NCI-H2227 (cell line): ENCODE data around the gene TNFAIP8L1.

Source experiments
- DNase-seq: peaks from one replicate; lab custom pipeline; 2025; ENCODE audit not compliant: unreplicated experiment; lab: John Stamatoyannopoulos, UW

The TNFAIP8L1 gene

DNA sequence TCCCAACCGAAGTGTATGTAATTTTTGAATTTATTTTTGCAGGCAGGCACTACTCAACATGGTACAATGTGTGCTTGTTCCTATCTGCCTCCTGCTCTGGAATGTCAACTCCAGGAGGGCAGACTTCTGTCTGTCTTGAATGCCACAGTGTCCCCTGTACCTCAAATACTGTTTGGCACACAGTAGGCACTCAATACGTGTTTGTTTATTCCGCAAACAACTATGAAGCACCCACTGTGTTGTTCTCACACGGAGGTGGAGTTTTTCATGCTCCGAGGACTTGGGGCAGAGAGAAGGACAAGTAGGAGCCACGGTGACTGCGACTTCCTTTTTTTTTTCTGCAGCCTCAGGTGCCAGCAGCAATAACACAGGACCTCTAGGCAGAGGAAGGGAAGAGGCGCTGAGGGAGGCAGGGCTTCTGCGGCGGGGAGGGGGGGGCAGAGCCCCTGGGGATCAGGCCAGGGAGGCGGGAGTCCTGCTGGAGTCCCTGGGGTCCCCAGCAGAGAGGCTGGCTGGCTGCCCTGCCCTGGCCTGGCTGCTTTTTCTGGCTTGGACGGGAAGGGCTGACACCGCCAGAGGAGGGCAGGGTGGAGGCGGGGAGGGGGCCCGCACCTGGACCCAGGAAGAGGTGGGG is 29.3 kb upstream of the TNFAIP8L1 start:
- no peak for DNase-seq

GRCh38 chr19:4613254-4613751 is 26.0 kb upstream of the TNFAIP8L1 start:
- no peak for DNase-seq

DNA sequence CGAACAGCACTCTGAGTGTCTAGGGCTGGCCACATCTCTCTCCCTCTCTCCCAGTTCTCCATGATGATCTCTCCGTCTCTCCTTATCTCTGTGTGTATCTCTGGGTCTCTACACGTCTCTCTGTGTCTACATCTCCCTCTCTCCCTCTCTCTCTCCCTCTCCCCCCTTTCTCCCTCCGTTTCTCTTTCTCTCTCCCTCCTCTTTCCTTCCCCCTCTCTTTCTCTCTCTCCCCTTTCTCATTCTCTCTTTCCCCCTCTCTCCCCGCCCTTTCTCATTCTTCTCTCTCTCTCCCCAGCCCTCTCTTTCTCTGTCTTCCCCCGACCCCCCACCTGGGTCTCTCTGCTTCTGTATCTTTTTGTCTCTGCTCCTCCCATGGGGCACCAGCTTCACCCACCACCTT is 21.3 kb upstream of the TNFAIP8L1 start:
- no peak for DNase-seq

- DNase-seq = no peak
Observed at GRCh38 chr19:4619668-4620294, 19.5 kb upstream of the TNFAIP8L1 start.

DNA sequence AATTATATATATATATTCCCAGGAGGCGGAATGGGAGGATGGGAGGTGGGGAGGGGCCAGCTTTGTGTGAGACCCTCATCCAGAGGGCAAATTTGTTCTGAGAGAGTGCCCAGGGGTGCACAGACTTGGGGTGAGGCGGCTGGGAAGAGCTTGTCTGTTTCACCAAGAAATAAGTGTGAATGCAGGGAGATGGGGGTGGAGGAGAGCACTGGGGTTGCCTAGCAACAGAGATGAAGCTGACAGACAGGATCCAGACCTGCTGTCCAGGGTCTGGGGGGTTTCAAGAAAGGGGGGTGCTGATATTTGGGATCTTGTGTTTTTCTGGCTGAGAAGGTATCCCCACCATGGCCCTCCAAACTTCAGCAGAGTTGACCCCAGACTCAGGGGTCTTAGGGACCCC is 18.6 kb upstream of the TNFAIP8L1 start:
- peak; percentile 30 for DNase-seq

DNA sequence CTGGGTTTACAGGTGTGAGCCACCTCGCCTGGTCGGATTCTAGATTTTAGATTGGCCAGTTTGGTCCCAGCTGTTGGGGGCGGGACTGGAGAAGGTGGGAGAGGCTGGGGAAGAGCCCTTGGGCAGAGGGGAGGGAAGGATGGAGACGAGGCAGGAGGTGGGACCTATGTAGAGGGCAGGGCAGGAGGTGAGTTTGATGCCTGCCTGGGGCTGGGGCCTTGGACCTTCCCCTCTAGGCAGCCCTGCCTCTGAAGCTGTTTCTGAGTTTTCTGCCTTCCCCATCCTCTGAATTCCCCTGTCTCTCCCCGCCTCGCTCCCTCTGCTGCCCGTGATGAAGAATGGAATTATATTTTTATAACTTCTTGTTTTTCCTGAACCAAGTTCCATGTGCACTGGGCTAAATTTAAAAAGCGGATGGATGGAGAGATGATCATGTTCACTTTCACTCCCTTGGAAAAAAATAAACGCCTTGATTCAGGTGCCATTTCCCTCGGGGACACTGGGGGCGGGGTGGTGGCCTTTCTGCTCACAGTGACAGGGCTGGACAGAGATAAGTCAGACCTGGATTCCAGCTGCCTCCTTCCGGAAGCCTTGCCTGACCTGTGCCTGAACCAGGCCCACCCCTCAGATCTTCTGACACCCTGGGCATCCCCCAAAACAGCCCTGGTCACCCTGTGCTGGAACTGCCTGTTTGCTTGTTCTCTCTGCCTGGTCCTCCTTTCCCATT is 16.5 kb upstream of the TNFAIP8L1 start:
- DNase-seq = peak; percentile 14

DNA sequence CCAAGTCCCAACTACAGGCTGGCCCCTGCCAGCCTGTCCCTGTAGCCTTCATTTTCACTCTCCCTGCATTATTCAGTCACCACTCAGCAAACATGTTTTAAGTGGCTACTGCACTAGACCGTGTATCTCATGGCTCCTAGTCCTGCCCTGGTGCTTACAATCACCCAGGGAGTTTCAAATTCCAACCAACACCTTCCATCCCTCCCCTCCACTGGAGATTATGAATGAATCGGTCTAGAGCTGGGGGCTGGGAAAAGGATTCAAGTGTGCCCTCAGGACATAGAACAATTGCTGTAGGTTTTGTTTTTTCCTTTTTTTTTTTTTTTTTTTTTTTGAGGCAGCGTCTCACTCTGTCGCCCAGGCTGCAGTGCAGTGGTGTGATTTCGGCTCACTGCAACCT is 15.0 kb upstream of the TNFAIP8L1 start:
- no peak for DNase-seq

- no peak for DNase-seq
Observed at GRCh38 chr19:4624733-4625362, 14.5 kb upstream of the TNFAIP8L1 start.

DNA sequence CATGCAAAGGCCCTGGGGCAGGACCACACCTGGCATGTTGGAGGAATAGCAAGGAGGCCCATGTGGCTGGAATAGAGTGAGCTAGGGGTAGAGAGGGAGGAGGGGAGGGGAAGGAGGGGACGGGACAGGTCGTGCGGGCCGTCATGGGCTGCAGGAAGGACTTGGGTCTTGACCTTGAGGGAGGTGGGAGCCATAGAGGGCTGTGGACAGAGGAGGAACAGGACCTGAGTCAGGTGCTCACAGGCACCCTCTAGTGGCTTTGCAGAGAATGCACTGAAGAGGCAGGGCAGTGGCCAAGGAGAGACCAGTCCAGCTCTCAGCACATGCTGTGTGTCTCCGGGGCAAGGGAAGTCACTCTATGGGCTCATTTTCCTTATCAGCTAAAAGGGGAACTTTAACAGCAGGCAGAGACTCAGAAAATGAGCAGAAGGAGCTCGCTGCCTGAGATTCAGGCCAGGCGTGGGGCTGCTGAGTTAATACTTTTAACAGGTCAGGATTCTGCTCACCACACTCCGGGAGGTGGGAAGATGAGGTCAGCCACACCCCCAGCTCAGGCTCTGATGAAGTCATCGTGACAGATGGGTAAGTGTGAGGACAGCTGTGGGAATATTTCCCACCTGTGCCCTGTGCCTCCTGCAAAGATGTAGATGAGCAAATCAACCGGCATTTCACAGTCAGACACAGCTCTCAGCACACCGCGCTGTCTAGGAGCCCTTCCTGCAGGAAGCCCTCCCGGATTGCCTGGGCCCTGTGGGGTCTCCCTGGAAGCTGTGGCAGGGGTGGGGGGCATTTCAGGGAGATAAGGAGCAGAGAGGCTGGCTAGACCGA is 6.0 kb upstream of the TNFAIP8L1 start:
- peak; percentile 51 for DNase-seq

GRCh38 chr19:4635754-4636116 is 3.6 kb upstream of the TNFAIP8L1 start:
- peak; percentile 18 for DNase-seq

DNA sequence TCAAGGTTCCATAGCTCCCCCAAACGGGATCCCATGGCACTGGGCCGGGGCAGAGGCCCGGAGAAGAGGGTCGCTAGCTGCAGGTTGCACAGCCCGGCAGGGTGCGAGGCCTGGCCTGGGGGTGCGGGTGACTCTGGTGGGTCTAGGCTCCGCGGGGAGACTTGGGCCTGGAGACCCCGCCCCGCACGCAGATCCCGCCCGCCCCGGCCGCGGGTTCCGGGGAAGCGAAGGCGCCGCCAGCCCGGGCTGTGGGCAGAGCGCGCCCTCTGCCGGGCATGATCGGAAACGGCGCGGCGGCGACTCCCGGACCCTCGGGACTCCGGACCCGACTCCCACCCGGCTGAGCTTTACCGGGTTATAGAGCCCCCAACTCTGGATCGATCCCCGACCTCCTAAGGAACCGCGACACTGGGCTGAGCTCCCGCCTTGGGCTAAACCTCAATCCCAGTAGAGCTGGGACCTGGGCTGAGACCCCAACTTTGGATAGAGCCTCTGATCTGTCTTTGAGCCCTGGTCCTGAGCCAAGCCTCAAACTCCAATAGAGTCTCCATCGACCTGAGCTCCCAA is 3.1 kb upstream of the TNFAIP8L1 start:
- peak; percentile 75 for DNase-seq

DNA sequence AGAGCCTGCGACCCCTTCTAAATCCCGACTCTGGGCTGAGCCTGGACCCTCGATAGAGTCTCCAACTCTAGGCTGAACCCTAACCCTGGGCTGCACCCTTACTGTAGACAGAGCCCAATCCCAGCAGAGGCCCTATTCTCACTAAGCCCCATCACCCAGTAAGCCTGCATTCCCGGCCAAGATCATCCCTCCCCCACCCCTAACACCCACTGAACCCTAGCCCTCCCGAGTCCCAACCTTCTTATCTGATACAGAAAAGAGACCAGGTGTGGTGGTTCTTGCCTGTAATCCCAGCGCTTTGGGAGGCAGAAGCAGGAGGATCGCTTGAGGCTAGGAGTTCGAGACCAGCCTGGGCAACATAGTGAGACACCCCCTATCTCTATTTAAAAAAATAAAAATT is 2.6 kb upstream of the TNFAIP8L1 start:
- DNase-seq = no peak

DNA sequence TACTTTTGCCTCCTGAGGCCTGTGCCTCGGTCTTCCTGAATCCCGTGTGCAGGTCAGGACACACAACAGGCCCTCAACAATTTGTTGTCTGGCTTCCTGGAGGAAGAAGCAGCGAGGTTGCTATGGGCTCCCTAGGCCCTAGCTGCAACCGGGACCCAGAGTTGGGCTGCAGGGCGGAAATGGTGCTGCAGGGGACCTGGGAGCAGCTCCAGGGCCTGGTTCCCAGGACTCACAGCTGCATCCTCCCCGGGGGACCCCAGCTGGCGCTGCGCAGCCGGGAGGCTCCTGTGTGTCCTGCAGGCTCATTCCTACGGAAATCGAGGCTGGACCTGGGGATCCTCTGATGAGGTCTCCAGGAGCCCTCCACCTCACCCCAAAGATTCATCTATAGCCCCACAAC is 999 bp upstream of the TNFAIP8L1 start:
- no peak for DNase-seq

DNA sequence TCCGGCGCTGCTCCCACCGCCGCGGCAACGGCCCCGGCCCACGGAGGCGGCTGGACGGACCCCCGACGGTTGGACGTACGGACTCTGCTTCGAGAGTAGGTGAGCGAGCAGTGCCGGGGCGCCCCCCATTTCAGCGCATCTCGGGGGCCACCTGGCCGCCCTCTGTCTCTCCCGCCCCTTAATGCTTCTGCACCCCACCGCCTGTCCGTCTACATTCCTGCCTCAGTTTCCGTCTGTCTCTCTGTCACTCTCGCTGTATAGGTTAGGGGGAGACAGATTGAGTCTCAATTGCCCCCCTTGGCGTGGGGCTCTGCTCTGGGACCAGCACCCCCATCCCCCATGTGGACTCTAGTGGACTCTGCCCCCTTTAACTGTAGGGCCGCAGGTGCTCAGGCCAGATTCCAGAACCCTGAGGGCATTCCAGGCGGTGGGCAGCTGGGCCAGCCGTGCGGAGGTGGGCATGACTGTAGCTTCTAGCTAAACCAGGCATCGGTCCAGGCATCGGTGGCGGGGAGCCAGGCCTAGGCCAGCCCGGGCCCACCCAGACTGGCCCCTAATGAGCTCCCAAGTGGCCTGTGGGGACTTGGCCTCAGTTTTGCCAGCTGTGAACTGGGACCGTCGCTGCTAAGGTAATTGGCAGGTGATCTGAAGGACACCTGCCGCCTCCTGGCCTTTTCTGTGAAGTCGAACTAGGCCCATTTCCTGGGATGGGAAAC is 373 bp downstream of the TNFAIP8L1 start:
- DNase-seq = no peak

DNA sequence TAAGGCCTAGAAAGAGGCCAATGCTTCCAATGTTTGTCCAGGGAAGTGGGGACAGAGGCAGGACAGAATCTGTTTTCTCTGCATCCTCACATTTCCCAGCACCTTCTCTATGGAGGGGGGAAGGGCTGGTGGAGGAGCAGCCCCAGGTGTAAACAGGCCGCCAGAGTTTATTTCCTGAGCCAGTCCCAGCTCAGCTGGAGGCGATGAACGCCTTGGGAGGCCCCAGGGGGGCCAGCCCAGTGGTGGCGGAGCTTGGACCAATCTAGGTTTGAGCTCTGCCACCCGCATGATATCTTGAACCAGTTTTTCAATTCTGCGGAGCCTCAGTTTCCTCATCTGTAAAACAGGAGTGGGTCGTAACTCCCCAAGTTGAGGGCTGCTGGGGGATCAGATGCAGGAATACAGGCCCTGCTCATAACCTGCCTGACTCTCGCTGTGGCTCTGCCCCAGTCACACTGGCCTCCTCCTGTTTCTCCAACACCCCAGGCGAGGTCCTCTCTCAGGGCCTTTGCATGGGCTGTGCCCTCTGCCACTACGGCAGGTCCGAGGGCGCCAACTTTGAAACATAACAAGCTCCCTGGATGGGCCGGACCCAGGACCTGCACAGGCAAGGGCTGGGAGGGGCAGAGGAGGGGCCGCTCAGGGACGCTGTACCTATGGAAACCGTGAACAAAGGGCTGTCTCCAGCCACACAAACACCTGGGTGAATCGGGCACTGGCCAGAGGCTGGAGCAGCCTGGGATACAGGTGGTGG is 1.1 kb downstream of the TNFAIP8L1 start:
- peak; percentile 13 for DNase-seq

DNA sequence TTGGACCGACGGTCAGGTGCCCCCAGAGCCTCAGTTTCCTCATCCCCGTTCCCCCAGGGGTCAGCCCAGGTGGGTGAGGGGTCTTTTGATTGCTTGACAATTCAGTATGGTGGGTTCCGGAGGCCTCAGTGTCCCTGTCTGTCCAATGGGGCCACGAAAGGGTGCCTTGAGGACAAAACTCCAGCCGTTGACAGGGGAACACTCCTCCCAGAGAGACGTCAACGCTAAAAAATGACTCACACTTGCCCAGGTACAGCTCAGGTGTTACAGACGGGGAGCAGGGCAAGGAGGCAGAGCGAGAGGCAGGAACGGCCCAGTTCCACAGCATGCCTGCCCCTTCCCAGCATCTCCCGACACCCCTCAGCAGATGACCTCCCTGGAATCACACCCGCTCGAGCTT is 1.8 kb downstream of the TNFAIP8L1 start:
- DNase-seq = no peak

DNA sequence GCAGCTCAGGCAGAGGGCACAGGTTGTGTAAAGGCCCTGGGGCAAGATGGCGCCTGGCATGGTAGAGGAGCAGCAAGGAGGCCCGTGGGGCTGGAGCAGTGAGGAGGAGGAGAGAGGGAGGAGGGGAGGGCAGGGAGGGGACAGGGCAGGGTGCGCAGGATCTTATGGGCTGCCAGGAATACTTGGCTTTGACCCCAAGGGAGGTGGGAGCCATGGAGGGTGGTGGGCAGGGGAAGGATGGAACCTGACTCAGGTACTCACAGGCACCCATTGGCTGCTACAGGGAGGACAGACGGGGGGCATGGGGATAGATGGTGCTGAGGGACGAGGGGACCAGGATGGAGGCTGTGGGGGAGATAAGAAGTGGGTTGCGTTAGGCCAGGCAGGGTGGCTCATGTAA is 3.3 kb downstream of the TNFAIP8L1 start:
- no peak for DNase-seq

DNA sequence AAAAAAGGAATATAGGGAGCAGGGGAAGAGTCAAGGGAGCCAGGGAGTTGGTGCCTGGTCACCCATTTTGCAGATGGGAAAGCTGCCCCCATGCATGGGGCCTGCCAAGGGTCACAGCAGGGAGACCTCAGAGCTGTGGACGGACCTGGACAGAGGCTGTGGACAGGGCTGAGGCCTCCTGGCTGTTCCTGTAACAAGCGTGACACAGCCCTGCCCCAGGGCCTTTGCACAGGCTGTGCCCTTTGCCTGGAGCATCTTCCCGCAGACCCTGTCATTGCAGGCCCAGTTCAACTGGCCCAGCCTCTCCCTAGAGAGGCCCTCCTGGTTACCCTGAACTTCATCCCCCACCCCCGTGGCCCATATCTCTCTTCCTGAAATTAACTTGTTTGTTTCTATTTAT is 6.4 kb downstream of the TNFAIP8L1 start:
- DNase-seq = no peak
